AG04450 (cell line): Measurements from ENCODE around the gene TP53. TPM values are rescaled to one million over a fixed set of nuclear protein-coding genes. Genes with fewer than 3 reads are reported as not detected.

Experiments used
- CTCF ChIA-PET: fragments of 300-600, 350-600 bp; formaldehyde crosslinking; extraction: SDS; loops from one replicate; lab custom pipeline; 2022; ENCODE audit warnings: antibody characterized with exemption, inconsistent platforms; lab: Charles Lee
- POLR2A ChIA-PET: fragments of 350-600 bp; formaldehyde crosslinking; extraction: SDS; loops from one replicate; lab custom pipeline; 2021; ENCODE audit warnings: antibody characterized with exemption, inconsistent platforms; lab: Yijun Ruan, JAX
- DNase-seq: peaks from one replicate; pipeline ENCODE4 v3.0.0-alpha.2; 2011; ENCODE audit warnings: low read depth, low spot score
- H3K27ac ChIP-seq: one replicate; pipeline ENCODE4 v1.5.1; 2012; ENCODE audit warnings: low read depth, low read length, control low read depth
- H3K27me3 ChIP-seq: one replicate; pipeline ENCODE4 v1.6.0; 2012; ENCODE audit warnings: low read length; ENCODE audit not compliant: control insufficient read depth, insufficient read depth
- H3K4me3 ChIP-seq: 2 replicates; pipeline ENCODE4 v1.5.1; 2011; ENCODE audit warnings: mild to moderate bottlenecking, low read depth, low read length, control low read depth
- H3K9me3 ChIP-seq: 2 replicates; pipeline ENCODE4 v1.5.1; 2012; ENCODE audit warnings: low read length; ENCODE audit not compliant: control insufficient read depth, insufficient read depth
- polyA plus RNA-seq: library from polyadenylated mRNA; depleted of rRNA; stranded (reverse); fragments of >200 nt; gene quantifications from 2 replicates; pipeline ENCODE4 v1.2.3, GENCODE V29; 2011
- TF ChIP-seq, protein P1 (sequence below): IDR thresholded peaks from 2 replicates; pipeline ENCODE4 v1.5.1; 2011; ENCODE audit warnings: low read depth, low read length, control low read depth, inconsistent platforms

TP53 gene
- polyA plus RNA-seq, 1 experiment: 40.7 TPM

DNA sequence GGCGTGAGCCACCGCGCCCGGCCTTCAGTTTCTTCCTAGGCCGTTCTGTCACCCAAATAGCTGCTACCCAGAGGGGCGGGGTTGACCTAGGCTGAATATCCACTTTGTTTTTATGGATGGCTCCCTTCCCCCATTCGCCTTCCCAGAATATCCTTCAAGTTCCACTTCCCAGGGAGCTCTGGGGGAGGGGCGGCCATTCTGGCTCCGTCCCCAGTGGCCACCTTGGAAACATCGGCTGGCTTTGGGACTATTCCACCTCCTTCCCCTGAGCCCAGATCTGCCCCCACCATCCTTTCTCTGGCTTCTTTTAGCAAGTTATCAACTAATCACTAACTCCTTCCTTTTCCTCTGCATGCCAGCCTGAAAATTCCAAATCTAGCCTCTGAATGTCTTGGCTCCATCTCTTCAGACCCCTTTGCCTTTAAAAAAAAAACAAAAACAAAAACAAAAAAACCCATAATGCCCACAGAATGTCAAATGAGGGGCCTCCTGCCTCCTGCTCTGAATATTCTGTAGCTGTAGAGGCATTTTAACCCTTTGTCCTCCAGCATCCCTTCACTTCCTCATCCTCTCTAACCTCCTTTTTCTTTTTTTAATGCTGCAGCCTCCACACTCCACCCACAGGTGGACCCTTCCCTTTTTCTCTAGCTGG lies 30.2 kb downstream of the TP53 start:
- no peak for DNase-seq
- Histone ChIP-seq H3K9me3 (no peaks in the 10 kb centered on the region), H3K4me3 (no peak overlapping the region), H3K27ac (no peak overlapping the region), H3K27me3 (peaks cover 34% of the 10 kb centered on the region)
- CTCF ChIA-PET: interaction anchor here (0.6 to 2.8 kb wide), 4 partner anchors 11 to 205 kb away, joined by 3 to 9 read pairs (median 4); partner anchors contain the start of gene WRAP53
- POLR2A ChIA-PET: interaction anchor here (0.7 kb wide), 1 partner anchor 24 kb away, joined by 6 read pairs; no protein-coding TSS in a partner anchor
- TF ChIP-seq, protein P1, sequence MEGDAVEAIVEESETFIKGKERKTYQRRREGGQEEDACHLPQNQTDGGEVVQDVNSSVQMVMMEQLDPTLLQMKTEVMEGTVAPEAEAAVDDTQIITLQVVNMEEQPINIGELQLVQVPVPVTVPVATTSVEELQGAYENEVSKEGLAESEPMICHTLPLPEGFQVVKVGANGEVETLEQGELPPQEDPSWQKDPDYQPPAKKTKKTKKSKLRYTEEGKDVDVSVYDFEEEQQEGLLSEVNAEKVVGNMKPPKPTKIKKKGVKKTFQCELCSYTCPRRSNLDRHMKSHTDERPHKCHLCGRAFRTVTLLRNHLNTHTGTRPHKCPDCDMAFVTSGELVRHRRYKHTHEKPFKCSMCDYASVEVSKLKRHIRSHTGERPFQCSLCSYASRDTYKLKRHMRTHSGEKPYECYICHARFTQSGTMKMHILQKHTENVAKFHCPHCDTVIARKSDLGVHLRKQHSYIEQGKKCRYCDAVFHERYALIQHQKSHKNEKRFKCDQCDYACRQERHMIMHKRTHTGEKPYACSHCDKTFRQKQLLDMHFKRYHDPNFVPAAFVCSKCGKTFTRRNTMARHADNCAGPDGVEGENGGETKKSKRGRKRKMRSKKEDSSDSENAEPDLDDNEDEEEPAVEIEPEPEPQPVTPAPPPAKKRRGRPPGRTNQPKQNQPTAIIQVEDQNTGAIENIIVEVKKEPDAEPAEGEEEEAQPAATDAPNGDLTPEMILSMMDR: no peak

DNA sequence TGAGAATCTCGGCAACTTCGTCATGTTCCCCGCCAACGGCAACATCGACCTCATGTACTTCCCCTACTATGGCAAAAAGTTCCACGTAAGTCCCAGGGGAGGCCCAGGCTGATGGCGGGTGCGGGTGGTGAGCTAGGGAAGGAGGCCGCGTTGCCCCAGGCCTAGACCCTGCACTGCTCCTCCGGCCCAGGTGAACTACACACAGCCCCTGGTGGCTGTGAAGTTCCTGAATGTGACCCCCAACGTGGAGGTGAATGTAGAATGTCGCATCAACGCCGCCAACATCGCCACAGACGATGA lies 31.8 kb downstream of the TP53 start:
- TF ChIP-seq, protein P1: no peak
- POLR2A ChIA-PET: no interaction called here
- Histone ChIP-seq H3K4me3 (no peak overlapping the region), H3K27ac (no peak overlapping the region), H3K9me3 (no peaks in the 10 kb centered on the region; the same call in 1 of the 2 replicates), H3K27me3 (peaks cover 48% of the 10 kb centered on the region)
- DNase-seq: no peak
- CTCF ChIA-PET: interaction anchor here (0.8 to 1.4 kb wide), 2 partner anchors 23 to 32 kb away, joined by 3 read pairs; no protein-coding TSS in a partner anchor

DNA sequence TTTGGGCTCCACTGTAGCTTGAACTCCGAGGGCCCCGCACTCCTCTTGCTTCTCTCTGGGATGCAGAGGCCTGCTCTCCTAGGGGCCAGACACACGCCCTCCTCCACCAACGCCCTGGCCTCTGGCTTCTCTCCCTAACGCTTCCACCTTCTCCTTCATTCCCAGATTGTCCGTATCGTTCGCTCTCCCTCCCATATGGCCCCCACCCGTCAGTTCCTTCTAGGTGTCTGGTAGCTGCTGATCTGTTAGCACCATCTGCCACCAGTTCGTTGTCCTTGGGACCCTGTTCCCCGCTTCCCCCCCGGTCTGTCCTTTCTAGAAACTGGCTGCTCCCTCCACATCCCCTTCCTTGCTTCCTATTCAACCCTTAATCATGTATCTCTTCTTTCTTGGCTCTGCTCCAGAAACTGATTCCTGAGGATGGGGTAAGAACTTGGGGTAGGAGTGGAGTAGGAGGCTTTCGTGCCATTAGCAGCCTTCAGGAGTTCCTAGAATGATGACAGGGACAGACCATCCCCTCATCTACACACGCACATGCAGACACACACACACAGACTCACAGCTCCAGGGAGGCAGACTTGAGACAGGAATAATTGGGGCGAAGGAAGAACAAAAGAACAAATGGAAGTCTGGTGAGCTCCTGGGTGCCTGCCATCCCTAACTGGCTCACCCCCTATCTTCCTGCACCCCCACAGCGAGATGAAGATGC lies 32.3 kb downstream of the TP53 start:
- TF ChIP-seq, protein P1: no peak
- Histone ChIP-seq H3K27ac (no peak overlapping the region), H3K4me3 (no peak overlapping the region), H3K9me3 (no peaks in the 10 kb centered on the region; the same call in 1 of the 2 replicates), H3K27me3 (peaks cover 53% of the 10 kb centered on the region)
- CTCF ChIA-PET: interaction anchor here (0.8 to 1.4 kb wide), 2 partner anchors 23 to 33 kb away, joined by 3 read pairs; no protein-coding TSS in a partner anchor
- POLR2A ChIA-PET: interaction anchor here (1.2 kb wide), 1 partner anchor 12 kb away, joined by 3 read pairs; no protein-coding TSS in a partner anchor
- no peak for DNase-seq

DNA sequence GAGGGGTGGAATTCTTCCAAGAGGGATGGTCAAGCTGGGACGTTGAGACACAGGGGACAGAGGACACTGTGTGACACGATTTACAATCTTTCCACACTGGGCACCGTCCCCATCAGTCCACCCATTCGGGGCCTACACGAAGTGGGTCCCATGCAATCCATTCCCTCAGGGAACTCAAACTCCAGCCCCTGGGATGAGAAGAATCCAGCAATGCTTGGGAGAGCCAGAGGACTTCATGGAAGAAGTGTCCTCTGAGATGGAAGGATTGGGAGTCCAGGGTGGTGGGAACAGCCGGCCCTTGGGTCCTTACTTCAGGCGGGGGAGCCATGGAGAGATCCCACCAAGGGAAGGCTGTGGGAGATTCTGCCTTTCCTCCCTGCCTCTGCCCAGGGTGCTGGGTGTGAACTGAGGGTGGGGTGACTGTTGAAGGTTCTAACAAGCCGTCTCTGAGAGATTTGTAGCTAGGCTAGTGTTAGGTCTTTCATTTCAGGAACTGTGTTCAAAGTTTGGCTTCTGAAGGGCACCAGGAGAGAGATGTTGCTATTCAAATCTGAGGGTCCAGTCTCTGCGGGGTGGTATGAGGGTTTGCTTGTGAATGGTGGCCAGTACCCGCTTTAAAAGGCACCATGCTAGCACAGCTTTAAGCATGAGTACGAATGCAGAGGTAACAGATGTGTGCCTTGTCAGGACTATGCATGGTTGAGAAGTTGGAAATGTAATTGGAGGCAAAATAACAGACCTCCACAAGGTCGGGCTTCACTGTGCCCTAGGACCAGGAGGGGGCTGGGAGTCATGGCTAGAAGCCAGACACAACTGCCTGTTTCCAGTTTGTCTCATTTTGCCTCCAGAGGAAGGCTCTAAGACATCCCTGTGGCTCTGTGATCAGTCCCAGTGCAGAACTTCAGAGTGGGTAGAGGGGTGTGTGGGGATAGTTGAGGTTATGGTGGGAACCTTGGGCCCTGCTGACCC lies 34.6 kb downstream of the TP53 start:
- H3K4me3 ChIP-seq: no peak overlapping the region
- POLR2A ChIA-PET: interaction anchor here (0.6 kb wide), 1 partner anchor 129 kb away, joined by 3 read pairs; no protein-coding TSS in a partner anchor
- no peak overlapping the region for H3K27ac ChIP-seq
- DNase-seq: no peak
- H3K27me3 ChIP-seq: peaks cover 55% of the 10 kb centered on the region
- CTCF ChIA-PET: no interaction called here
- no peaks in the 10 kb centered on the region; the same call in 1 of the 2 replicates for H3K9me3 ChIP-seq
- TF ChIP-seq, protein P1: no peak
